HepG2 (cell line): Measurements from ENCODE around the gene RDH11. TPM values are rescaled to one million over a fixed set of nuclear protein-coding genes. Genes with fewer than 3 reads are reported as not detected.

Experiments used
- ATAC-seq: fragments of 200-7000 bp; cut with Tn5 transposase; 3 replicates; pipeline ENCODE4 v1.9.1; 2020; ENCODE audit warnings: mild to moderate bottlenecking, moderate library complexity
- BruUV-seq: library from RNA; stranded (reverse); fragments of 400-500 nt; replicated peaks from 2 replicates; lab custom pipeline; 2021; lab: Mats Ljungman, UMichigan
- CTCF ChIA-PET: fragments of 300-600 bp; formaldehyde crosslinking; extraction: SDS; loops from one replicate; lab custom pipeline; 2021; ENCODE audit warnings: low total read pairs, inconsistent platforms, low intra/inter-chr PET ratio; lab: Yijun Ruan, JAX
- POLR2A ChIA-PET: fragments of 350-600 bp; sonication (Branson Sonifier 250); formaldehyde crosslinking; loops from one replicate; lab custom pipeline; 2020; ENCODE audit warnings: antibody characterized with exemption, inconsistent platforms; lab: Yijun Ruan, JAX
- DNase-seq: peaks from one replicate; pipeline ENCODE4 v3.0.0-alpha.2; 2015; ENCODE audit warnings: low spot score
- FAIRE-seq: peaks from 3 replicates; lab custom pipeline; 2011; peaks lifted over from hg19 to GRCh38; lab: Jason Lieb, UNC
- H2AFZ ChIP-seq: one replicate; pipeline ENCODE4 v1.6.1; 2011; ENCODE audit warnings: low read length, inconsistent platforms
- H3K27ac ChIP-seq: fragments of 300-600 bp; 3 replicates; pipeline ENCODE4 v1.8.0; 2011; ENCODE audit warnings: mixed run types, mild to moderate bottlenecking, mixed read lengths, low read length, inconsistent platforms; ENCODE audit not compliant: insufficient read depth; ENCODE audit errors: extremely low read length
- H3K27me3 ChIP-seq, 2 experiments: fragments of 200-600 bp in 1 of 2; 2 replicates in 1 of 2; 3 replicates in 1 of 2; pipeline versions ENCODE4 v1.6.0 to v1.8.0; 2011; ENCODE audit warnings: low read length in 2 of 2, mild to moderate bottlenecking in 2 of 2, moderate library complexity in 2 of 2, inconsistent platforms in 1 of 2; ENCODE audit not compliant: insufficient read depth in 2 of 2, control insufficient read depth in 1 of 2
- H3K36me3 ChIP-seq, 2 experiments: fragments of 200-600 bp in 1 of 2; replicated peaks in 1 of 2; 2 replicates in 1 of 2; 3 replicates in 1 of 2; pipeline versions ENCODE4 v1.5.1 to v1.8.0; 2011; ENCODE audit warnings: low read length in 2 of 2, inconsistent platforms in 1 of 2; ENCODE audit not compliant: insufficient read depth in 2 of 2, control insufficient read depth in 1 of 2
- H3K4me1 ChIP-seq: 2 replicates; pipeline ENCODE4 v1.5.1; 2012; ENCODE audit warnings: low read length, inconsistent platforms; ENCODE audit not compliant: insufficient read depth
- H3K4me2 ChIP-seq: 2 replicates; pipeline ENCODE4 v1.6.0; 2011; ENCODE audit warnings: low read depth, low read length, inconsistent platforms
- H3K4me3 ChIP-seq, 3 experiments: fragments of 200-600 bp in 1 of 3; sonication (generic), shearing (Covaris generic) in 1 of 3; replicated peaks in 1 of 3; 2 replicates each; pipeline ENCODE4 v1.5.1; 2011 to 2016; ENCODE audit warnings: low read length in 3 of 3, inconsistent platforms in 2 of 3, low read depth in 2 of 3, mild to moderate bottlenecking in 2 of 3, control low read depth in 1 of 3, mixed read lengths in 1 of 3; ENCODE audit not compliant: insufficient read depth in 1 of 3
- H3K79me2 ChIP-seq: one replicate; pipeline ENCODE4 v1.6.1; 2011; ENCODE audit warnings: low read length, inconsistent platforms; ENCODE audit not compliant: insufficient read depth
- H3K9ac ChIP-seq: 2 replicates; pipeline ENCODE4 v1.6.0; 2011; ENCODE audit warnings: mild to moderate bottlenecking, low read depth, low read length, inconsistent platforms; ENCODE audit not compliant: insufficient read depth
- H3K9me3 ChIP-seq: 2 replicates; pipeline ENCODE4 v1.5.1; 2012; ENCODE audit warnings: mild to moderate bottlenecking, low read length
- H4K20me1 ChIP-seq: 2 replicates; pipeline ENCODE4 v1.6.0; 2011; ENCODE audit warnings: inconsistent platforms, mild to moderate bottlenecking, low read length, moderate library complexity; ENCODE audit not compliant: insufficient read depth
- ARNT2 ChIP-seq: sonication (generic); formaldehyde crosslinking; IDR thresholded peaks from 2 replicates; pipeline ENCODE4 v1.8.0; 2022; ENCODE audit warnings: mild to moderate bottlenecking, low read depth, missing genetic modification reagents, moderate library complexity
- BRD4 ChIP-seq: sonication (generic); formaldehyde crosslinking; IDR thresholded peaks from 2 replicates; pipeline ENCODE4 v1.4.0; 2020; ENCODE audit warnings: missing genetic modification reagents
- HNF4A ChIP-seq: sonication (generic); formaldehyde crosslinking; IDR thresholded peaks from 2 replicates; pipeline ENCODE4 v1.4.0; 2020; ENCODE audit warnings: missing genetic modification reagents
- HOXD1 ChIP-seq: sonication (generic); formaldehyde crosslinking; IDR thresholded peaks from 2 replicates; pipeline ENCODE4 v1.5.0; 2020; ENCODE audit warnings: missing genetic modification reagents
- KLF12 ChIP-seq: sonication (generic); formaldehyde crosslinking; IDR thresholded peaks from 2 replicates; pipeline ENCODE4 v1.4.0; 2020; ENCODE audit warnings: missing genetic modification reagents, borderline replicate concordance
- NFE2L1 ChIP-seq: sonication (generic); formaldehyde crosslinking; IDR thresholded peaks from 2 replicates; pipeline ENCODE4 v1.4.0; 2020; ENCODE audit warnings: missing genetic modification reagents, mild to moderate bottlenecking, borderline replicate concordance
- PLSCR1 ChIP-seq: sonication (generic); formaldehyde crosslinking; IDR thresholded peaks from 2 replicates; pipeline ENCODE4 v1.5.0; 2020; ENCODE audit warnings: missing genetic modification reagents, mild to moderate bottlenecking, borderline replicate concordance
- SMYD3 ChIP-seq: sonication (generic); formaldehyde crosslinking; IDR thresholded peaks from 2 replicates; pipeline ENCODE4 v1.8.1; 2023; ENCODE audit warnings: mild to moderate bottlenecking, missing genetic modification reagents
- TOPORS ChIP-seq: sonication (generic); formaldehyde crosslinking; IDR thresholded peaks from 2 replicates; pipeline ENCODE4 v1.8.0; 2023; ENCODE audit warnings: mild to moderate bottlenecking, missing genetic modification reagents
- ZBTB21 ChIP-seq: sonication (generic); formaldehyde crosslinking; IDR thresholded peaks from 2 replicates; pipeline ENCODE4 v1.4.0; 2020; ENCODE audit warnings: missing genetic modification reagents
- ZBTB46 ChIP-seq: sonication (generic); formaldehyde crosslinking; IDR thresholded peaks from 2 replicates; pipeline ENCODE4 v1.4.0; 2020; ENCODE audit warnings: mild to moderate bottlenecking, missing genetic modification reagents, borderline replicate concordance
- ZEB1 ChIP-seq: IDR thresholded peaks from 2 replicates; pipeline ENCODE4 v1.6.1; 2012; ENCODE audit warnings: mild to moderate bottlenecking, low read depth, inconsistent platforms; ENCODE audit not compliant: insufficient replicate concordance
- ZFP36 ChIP-seq: fragments of 150-350 bp; IDR thresholded peaks from 2 replicates; pipeline ENCODE4 v1.6.1; 2018; ENCODE audit warnings: borderline replicate concordance, low read length, low read depth; ENCODE audit not compliant: partially characterized antibody
- WGBS: methylation state at CpG from one replicate; pipeline ENCODE4 v1.1.6; 2017; ENCODE audit warnings: low lambda C conversion rate; 5-methylcytosine and 5-hydroxymethylcytosine counted together
- in situ Hi-C: cut with HindIII; loops from 2 replicates; pipeline ENCODE4 v1.10.0; 2017; ENCODE audit warnings: low pct_unique_long_range_greater_than_20kb; ENCODE audit not compliant: extremely low pct_ligation_motif_present
- intact Hi-C: fragments of 100-400 bp; cut with micrococcal nuclease; formaldehyde crosslinking; loops from one replicate; pipeline ENCODE4 v1.10.0; 2022; ENCODE audit not compliant: unreplicated experiment
- polyA plus RNA-seq, 8 experiments: library from polyadenylated mRNA; depleted of rRNA in 3 of 8; stranded (reverse) in 7 of 8; unstranded in 1 of 8; fragments of >200 nt; fragmentation: Illumina TruSeq in 4 of 8; extraction: Trizol in 4 of 8; gene quantifications; 2 replicates each; pipeline versions ENCODE4 v1.2.1 to v1.2.3, GENCODE V29; 2011 to 2016; ENCODE audit warnings: low read depth in 4 of 8, missing spikeins in 1 of 8, mixed read lengths in 1 of 8; ENCODE audit not compliant: insufficient read depth in 1 of 8
- total RNA-seq, 5 experiments: library from RNA; depleted of rRNA; stranded (reverse); fragments of >200 nt; fragmentation: Illumina TruSeq; extraction: Trizol; gene quantifications; 2 replicates each; pipeline ENCODE4 v1.2.3, GENCODE V29; 2016; ENCODE audit warnings: low read depth in 1 of 5
- TF ChIP-seq, protein P1 (sequence below): sonication (generic); formaldehyde crosslinking; IDR thresholded peaks from 2 replicates; pipeline ENCODE4 v1.8.0; 2022; ENCODE audit warnings: missing genetic modification reagents, mild to moderate bottlenecking, borderline replicate concordance
- TF ChIP-seq, protein P2 (sequence below): sonication (generic); formaldehyde crosslinking; IDR thresholded peaks from 2 replicates; pipeline ENCODE4 v1.4.0; 2020; ENCODE audit warnings: mild to moderate bottlenecking, missing genetic modification reagents

The RDH11 gene
- total and polyA plus RNA-seq, 2 of the 13 experiments (the other 11 are each of a cell fraction or from before 2014, with no cell fraction given): 106 to 131 TPM

GRCh38 chr14:67735336-67736147 is 40.0 kb upstream of the RDH11 start:
- Histone ChIP-seq H3K27ac (no peak overlapping the region), H2AFZ (no peak overlapping the region), H3K4me3 (no peak overlapping the region), H3K36me3 (no peaks in the 10 kb centered on the region), H3K9me3 (no peaks in the 10 kb centered on the region), H3K4me1 (peaks cover 44% of the 10 kb centered on the region), H3K79me2 (no peaks in the 10 kb centered on the region), H3K9ac (no peak overlapping the region), H4K20me1 (no peaks in the 10 kb centered on the region), H3K27me3 (no peaks in the 10 kb centered on the region), H3K4me2 (no peak overlapping the region)
- ATAC-seq (no peak), FAIRE-seq (no peak), DNase-seq (no peak)
- POLR2A ChIA-PET: no interaction called here
- WGBS: 94% methylated on average over 10 of the region's 10 CpGs
- CTCF ChIA-PET: no interaction called here
- TF ChIP-seq NFE2L1 (no peak), ARNT2 (no peak), HOXD1 (CRISPR knock-in tag) (no peak), ZFP36 (no peak), ZEB1 (no peak), TOPORS (CRISPR knock-in tag) (no peak), KLF12 (CRISPR knock-in tag) (no peak), SMYD3 (CRISPR knock-in tag) (no peak)
- intact Hi-C loops (no loop called here), in situ Hi-C loops (no loop called here)
- BruUV-seq: no TSS peak

DNA sequence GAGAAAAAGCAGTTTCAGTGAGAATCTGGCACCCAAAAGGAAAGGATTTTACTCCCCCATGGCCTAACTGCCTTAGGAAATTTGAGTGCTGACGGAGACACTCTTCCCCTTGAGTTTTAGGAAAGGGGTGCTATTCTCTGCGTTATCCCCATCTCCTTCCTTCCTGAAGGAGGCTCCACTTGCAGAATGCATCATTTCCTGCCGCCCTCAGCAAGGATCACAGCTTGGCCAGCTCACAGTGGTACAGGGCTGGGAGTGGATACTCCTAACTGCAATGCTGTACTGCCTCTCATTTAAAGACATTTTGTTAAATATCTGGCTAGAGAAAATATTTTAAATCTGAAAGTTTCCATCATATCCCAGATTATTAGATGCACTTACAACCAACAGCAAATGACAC is 39.1 kb upstream of the RDH11 start:
- in situ Hi-C loops: no loop called here
- no peak overlapping the region for H3K4me2 ChIP-seq
- no peak overlapping the region for H3K4me3 ChIP-seq
- H3K27me3 ChIP-seq: no peaks in the 10 kb centered on the region
- BruUV-seq: no TSS peak
- 92% methylated on average over 3 of the region's 3 CpGs for WGBS
- H2AFZ ChIP-seq: no peak overlapping the region
- ChIA-PET POLR2A (no interaction called here), CTCF (no interaction called here)
- DNase-seq (no peak), ATAC-seq (no peak), FAIRE-seq (no peak)
- H3K36me3 ChIP-seq: no peaks in the 10 kb centered on the region
- H4K20me1 ChIP-seq: no peaks in the 10 kb centered on the region
- H3K9me3 ChIP-seq: no peaks in the 10 kb centered on the region
- H3K4me1 ChIP-seq: peaks cover 48% of the 10 kb centered on the region
- H3K27ac ChIP-seq: no peak overlapping the region
- intact Hi-C loops: no loop called here
- no peaks in the 10 kb centered on the region for H3K79me2 ChIP-seq
- no peak overlapping the region for H3K9ac ChIP-seq
- TF ChIP-seq HNF4A (no peak), ZBTB21 (no peak), PLSCR1 (CRISPR knock-in tag) (no peak), ZBTB46 (CRISPR knock-in tag) (no peak), BRD4 (CRISPR knock-in tag) (no peak)
- TF ChIP-seq, protein P1, sequence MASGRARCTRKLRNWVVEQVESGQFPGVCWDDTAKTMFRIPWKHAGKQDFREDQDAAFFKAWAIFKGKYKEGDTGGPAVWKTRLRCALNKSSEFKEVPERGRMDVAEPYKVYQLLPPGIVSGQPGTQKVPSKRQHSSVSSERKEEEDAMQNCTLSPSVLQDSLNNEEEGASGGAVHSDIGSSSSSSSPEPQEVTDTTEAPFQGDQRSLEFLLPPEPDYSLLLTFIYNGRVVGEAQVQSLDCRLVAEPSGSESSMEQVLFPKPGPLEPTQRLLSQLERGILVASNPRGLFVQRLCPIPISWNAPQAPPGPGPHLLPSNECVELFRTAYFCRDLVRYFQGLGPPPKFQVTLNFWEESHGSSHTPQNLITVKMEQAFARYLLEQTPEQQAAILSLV (CRISPR knock-in tag): no peak
- TF ChIP-seq, protein P2, sequence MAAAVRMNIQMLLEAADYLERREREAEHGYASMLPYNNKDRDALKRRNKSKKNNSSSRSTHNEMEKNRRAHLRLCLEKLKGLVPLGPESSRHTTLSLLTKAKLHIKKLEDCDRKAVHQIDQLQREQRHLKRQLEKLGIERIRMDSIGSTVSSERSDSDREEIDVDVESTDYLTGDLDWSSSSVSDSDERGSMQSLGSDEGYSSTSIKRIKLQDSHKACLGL (CRISPR knock-in tag): no peak
